ENCODE data around the gene HIGD1C.

GRCh38 chr12:50951112-50951511 is 1.2 kb upstream of the HIGD1C start:
- TF ChIP-seq EZH2 (IDR thresholded peaks at IDR 0.05; ENCODE audit: insufficient read depth, poor library complexity, severe bottlenecking) = no peak
- TF ChIP-seq EZH2phosphoT487 (IDR thresholded peaks at IDR 0.05; ENCODE audit: insufficient read depth, low read depth) = no peak

All from GM23248 (cell line).